ENCODE results near the gene GSN. TPM values are rescaled to one million over a fixed set of nuclear protein-coding genes. Genes with fewer than 3 reads are reported as not detected.

Gene GSN
- total RNA-seq, 4 donors from 2014 or later, result 3,140 to 6,734 (median 4,294) TPM

DNA sequence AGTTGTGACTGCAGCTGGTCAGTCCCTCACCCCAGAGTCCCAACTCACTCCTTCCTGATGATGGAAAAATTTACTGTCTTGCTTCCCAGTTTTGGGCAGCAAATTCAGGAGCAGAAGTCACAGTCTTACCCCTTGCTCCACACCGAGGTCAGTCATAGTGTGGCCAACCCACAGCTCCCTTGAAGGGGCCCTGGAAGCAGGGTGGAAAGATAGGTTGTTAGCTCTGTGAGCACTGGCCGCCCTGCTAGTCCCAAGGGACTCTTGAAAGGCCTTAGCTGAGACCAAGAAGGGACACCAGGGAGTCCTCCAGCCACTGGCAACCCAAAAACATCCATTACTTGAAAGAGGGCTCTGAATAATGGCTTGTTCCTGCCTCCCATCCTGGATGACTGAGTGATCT, 40.0 kb downstream of the GSN start:
- ATAC-seq (ENCODE audit: low FRiP score), result no peak
- no peak for DNase-seq (ENCODE audit: low spot score)
- TF ChIP-seq, protein P1, sequence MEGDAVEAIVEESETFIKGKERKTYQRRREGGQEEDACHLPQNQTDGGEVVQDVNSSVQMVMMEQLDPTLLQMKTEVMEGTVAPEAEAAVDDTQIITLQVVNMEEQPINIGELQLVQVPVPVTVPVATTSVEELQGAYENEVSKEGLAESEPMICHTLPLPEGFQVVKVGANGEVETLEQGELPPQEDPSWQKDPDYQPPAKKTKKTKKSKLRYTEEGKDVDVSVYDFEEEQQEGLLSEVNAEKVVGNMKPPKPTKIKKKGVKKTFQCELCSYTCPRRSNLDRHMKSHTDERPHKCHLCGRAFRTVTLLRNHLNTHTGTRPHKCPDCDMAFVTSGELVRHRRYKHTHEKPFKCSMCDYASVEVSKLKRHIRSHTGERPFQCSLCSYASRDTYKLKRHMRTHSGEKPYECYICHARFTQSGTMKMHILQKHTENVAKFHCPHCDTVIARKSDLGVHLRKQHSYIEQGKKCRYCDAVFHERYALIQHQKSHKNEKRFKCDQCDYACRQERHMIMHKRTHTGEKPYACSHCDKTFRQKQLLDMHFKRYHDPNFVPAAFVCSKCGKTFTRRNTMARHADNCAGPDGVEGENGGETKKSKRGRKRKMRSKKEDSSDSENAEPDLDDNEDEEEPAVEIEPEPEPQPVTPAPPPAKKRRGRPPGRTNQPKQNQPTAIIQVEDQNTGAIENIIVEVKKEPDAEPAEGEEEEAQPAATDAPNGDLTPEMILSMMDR (IDR thresholded peaks at IDR 0.05), result no peak

DNA sequence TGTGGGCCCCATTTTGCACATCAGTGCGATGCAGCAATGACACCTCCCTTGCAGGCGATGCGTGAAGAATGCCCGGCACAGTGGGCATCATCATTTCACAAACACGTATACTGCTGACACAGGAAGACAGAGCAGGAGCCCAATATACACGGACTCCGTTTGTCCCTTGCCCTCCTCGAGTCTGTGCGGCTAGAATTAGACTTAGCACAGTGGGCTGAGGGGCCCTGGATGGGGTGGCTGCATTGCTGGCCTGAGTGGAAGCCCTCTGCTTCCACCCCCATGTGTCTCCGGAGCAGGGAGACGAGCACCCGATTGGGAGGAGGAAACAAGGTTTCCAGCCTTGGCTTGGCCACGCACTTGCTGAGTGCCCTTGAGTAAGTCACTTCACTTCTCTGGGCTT, 40.8 kb downstream of the GSN start:
- no peak for DNase-seq (ENCODE audit: low spot score)
- TF ChIP-seq, protein P1 (IDR thresholded peaks at IDR 0.05), result no peak
- ATAC-seq (ENCODE audit: low FRiP score), result no peak

GRCh38 chr9:121309171-121309570, 41.2 kb downstream of the GSN start:
- TF ChIP-seq, protein P1 (IDR thresholded peaks at IDR 0.05), result no peak
- ATAC-seq (ENCODE audit: low FRiP score) (no peak), DNase-seq (ENCODE audit: low spot score) (no peak)

DNA sequence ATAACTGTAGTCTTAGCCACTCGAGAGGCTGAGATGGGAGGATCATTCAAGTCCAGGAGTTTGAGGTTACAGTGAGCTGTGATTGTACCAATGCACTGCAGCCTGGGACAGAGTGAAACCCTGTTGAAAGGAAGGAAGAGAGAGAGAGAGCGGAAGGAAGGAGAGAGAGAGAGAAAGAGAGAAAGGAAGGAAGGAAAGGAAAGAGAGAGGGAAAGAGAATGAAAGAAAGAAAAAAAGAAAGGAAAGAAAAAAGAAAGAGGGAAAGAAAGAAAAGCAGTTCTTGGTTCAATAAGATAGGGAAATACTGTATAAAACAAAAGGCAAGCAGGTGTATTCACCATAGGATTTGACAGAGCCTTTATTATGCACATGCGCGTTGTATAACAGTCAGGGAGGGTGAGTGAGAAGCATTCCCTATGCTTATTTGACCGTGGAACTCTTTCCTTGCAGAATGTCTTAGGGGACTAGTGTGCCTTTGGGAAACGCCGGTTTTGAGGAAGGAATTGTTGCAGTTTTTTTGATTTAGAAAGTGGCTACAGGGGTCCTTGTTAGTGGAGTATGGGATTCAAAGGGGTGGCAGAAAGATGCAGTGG, 42.0 kb downstream of the GSN start:
- TF ChIP-seq, protein P1 (IDR thresholded peaks at IDR 0.05), result no peak
- ATAC-seq (ENCODE audit: low FRiP score), result no peak
- DNase-seq (ENCODE audit: low spot score), result no peak

DNA sequence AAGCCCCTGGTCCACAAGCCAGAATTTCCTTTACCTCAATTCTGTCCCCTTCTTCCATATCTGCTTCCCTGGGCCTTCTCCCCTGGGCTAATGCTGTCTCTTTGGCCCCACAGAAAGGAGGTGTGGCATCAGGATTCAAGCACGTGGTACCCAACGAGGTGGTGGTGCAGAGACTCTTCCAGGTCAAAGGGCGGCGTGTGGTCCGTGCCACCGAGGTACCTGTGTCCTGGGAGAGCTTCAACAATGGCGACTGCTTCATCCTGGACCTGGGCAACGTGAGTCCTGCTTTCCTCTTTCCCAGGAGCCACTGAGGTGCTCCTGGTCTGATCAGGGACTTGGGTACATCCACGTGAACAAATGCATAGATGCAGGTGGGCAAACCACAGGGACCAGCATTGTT, 42.6 kb downstream of the GSN start:
- ATAC-seq (ENCODE audit: low FRiP score) (no peak), DNase-seq (ENCODE audit: low spot score) (no peak)
- TF ChIP-seq, protein P1 (IDR thresholded peaks at IDR 0.05), result no peak

DNA sequence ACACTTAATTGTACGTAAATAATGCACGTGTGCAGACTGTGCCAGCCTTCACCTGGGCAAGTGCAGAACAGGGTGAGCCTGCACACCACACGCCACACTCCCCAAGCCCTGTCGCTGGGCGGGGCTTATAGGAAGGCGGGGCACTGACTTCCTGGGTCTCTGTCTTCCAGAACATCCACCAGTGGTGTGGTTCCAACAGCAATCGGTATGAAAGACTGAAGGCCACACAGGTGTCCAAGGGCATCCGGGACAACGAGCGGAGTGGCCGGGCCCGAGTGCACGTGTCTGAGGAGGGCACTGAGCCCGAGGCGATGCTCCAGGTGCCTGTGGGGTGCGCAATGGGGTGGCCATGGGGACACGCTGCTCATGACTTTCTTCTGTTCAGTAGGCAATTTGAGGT, 44.2 kb downstream of the GSN start:
- no peak for ATAC-seq (ENCODE audit: low FRiP score)
- TF ChIP-seq, protein P1 (IDR thresholded peaks at IDR 0.05), result no peak
- DNase-seq (ENCODE audit: low spot score), result no peak

- TF ChIP-seq, protein P1 (IDR thresholded peaks at IDR 0.05), result no peak
- ATAC-seq (ENCODE audit: low FRiP score) (no peak), DNase-seq (ENCODE audit: low spot score) (no peak)
Measured at GRCh38 chr9:121313458-121314152, 45.6 kb downstream of the GSN start.
